GM21423 (cell line): ENCODE results near the gene SDE2.
"Not testable (repeated sequence)": the region's sequence is repeated elsewhere in the genome, so short reads cannot be mapped to it uniquely, and the experiment has no call there.

Source experiments
- ATAC-seq: cut with Tn5 transposase; IDR thresholded peaks from one replicate; pipeline ENCODE4 v1.9.1; 2021; ENCODE audit warnings: mild to moderate bottlenecking, moderate library complexity; ENCODE audit not compliant: unreplicated experiment

SDE2 gene

GRCh38 chr1:226007126-226007892, 8.2 kb upstream of the SDE2 start:
- not testable (repeated sequence) for ATAC-seq

- ATAC-seq: no peak
Measured at GRCh38 chr1:226006686-226007085, 7.5 kb upstream of the SDE2 start.

DNA sequence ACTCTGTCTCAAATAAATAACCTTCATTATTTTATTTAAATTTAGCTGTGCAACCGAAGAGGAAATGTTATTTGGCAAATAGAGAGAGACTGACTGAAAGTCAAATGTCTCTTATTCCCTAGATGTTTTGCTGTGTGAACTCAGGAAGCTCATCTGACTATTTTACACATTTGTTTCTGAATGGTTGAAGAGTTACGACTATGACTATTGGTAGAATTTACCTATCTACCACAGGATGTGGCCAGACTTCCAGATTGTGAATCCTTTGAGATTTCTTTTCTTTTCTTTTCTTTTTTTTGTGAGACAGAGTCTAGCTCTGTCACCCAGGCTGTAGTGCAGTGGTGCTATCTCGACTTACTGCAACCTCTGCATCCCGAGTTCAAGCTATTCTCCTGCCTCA, 5.3 kb upstream of the SDE2 start:
- no peak for ATAC-seq

- no peak for ATAC-seq
Measured at GRCh38 chr1:226003502-226004170, 4.5 kb upstream of the SDE2 start.

DNA sequence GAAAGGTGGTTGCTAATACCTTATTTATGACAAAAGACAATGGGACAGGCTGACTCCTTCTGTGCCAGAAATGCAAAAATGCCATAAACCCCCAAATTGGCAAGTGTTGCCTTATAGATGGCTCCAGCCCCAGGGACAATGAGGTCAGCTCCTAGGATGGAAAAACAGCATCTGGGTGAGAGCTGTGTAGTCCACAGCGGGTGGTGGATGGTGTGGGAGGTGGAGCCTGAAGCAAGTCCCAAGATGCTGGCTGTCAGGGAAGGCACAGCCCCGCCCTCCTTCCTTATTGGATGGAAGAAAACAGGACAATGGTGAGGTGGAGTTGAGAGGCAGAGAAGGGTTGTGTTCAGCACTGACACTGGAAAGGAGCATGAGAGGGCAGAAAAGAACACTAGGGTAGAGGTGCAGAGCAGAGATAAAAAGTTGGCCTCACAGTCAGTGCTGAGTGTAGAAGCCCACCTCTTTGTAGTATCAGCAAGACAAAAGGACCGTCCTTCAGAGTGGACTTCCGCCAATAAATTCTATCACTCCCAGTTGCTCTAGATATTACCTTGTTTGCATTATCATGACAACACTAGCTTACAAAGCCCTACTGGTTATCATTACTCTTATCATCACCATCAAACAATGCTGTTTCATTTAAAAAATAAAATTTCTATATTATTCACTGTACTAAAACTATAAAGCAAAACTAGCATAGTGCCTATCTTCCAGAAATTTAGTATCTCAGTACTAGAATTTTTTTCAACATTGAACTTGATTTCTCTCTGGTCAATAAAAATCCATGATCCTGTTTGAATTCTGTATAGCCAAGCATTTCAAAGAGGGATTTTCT, 3.7 kb upstream of the SDE2 start:
- no peak for ATAC-seq

DNA sequence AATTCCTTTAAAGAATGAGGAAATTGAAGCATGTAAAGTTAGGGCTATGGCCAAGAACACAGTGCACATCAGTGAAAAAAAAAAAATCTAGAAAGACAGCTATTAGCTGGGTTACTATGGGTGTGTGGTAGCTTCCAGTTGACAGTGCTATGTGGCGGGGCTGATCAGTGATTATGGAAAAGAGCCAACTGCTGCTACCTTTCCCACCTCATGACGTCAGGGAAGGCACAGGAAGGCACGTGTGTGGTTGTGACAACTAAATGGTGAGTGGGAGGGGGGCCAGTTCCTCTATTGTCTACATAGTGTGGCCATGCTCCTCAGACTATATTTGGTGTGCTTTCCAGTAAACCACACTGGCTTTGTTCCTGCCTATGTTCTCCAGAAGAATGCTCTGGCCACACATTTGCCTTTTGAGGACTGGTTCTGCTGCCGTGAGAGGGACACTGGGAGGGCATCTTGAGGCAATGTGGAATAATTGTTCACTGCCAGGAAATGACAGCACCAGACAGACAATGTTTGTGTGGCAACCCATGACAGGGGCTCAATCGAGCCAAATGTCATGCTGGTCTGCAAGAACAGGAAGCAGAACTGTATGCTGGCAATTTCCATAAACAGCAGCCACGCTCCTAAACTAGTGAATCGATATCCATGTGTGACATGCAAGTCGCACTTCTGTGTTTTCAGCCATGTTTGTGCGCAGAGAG, 3.0 kb upstream of the SDE2 start:
- peak; percentile 20 for ATAC-seq

- ATAC-seq: no peak
Measured at GRCh38 chr1:226001088-226001487, 1.9 kb upstream of the SDE2 start.

GRCh38 chr1:226000493-226001081, 1.4 kb upstream of the SDE2 start:
- not testable (repeated sequence) for ATAC-seq

GRCh38 chr1:225999912-226000337, 782 bp upstream of the SDE2 start:
- peak; percentile 37 for ATAC-seq

- ATAC-seq: no peak
Measured at GRCh38 chr1:225998560-225999226, 450 bp downstream of the SDE2 start.

DNA sequence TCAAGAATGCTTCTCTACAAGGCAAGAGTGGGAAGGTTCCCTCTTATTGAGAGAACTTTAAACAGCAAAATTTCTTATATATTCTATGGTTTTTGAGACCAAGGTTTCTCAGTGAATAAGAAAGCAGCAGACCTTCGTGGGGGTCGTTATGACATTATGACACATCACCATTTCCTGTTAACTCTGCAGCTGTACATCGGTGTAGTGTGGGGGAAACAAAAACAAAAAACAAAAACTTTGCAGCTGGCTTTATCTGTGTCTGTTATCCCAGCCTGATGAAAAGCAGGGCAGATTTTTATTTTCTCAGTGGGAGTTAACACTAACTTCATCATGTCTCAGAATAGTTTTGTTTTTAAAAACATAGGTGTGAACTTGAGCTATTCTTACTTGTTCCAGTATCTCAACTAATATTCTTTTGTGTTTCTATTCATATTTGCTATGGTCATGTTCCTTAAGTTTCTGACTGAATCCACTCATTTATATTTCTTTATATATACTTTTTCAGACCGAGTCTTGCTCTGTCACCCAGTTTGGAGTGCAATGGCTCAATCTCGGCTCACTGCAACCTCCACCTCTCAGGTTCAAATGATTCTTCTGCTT, 2.1 kb downstream of the SDE2 start:
- no peak for ATAC-seq

GRCh38 chr1:225995919-225996864, 3.0 kb downstream of the SDE2 start:
- ATAC-seq: no peak

DNA sequence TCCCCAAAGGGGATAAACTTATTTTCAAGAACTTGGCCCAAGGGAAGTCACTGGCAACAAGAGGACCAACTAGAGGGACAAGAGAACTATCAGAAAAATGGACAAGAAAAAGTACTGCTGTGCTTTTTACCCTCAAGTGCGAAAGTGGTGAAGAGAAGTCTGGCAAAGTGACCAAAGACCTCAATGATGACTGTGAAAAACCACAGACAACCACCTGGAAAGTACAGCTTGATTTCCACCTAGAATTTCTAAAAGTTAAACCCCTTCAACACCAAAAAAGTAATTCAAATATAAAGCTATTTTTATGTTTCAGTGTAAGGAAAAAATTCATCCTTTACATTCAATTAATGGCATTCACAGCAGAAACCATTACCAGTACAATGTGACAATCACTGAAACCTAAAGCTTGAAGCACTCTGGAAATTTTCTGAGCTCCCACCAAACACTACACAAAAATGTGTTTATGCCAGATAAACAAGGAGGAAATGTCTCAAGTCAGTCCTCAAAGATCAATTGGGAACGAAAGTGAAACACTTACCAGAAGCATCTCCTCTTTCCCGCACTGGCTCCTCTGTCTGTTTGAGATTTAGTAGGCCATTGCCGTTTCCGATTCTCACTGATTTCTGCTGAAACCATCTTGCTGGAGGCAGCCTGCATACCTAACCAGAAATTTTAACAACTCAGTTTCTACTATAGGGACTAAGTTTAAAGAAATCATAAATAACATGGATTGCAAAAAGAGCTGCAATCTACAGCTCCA, 8.3 kb downstream of the SDE2 start:
- ATAC-seq: peak; percentile 68

GRCh38 chr1:225987491-225988316, 11.4 kb downstream of the SDE2 start:
- ATAC-seq: no peak

GRCh38 chr1:225981714-225982113, 17.4 kb downstream of the SDE2 start:
- ATAC-seq: no peak

- ATAC-seq: no peak
Measured at GRCh38 chr1:225980005-225980836, 18.9 kb downstream of the SDE2 start.
